Epithelial cell of esophagus (primary cell): Measurements from ENCODE around the gene ALK.

Experiments used
- DNase-seq: peaks from one replicate; pipeline ENCODE4 v3.0.0; 2010; ENCODE audit warnings: low read depth
- H3K4me3 ChIP-seq: 2 replicates; pipeline ENCODE4 v1.5.1; 2011; ENCODE audit warnings: mild to moderate bottlenecking, low read length, control low read depth
- CTCF ChIP-seq: IDR thresholded peaks from 2 replicates; pipeline ENCODE4 v1.5.1; 2011; ENCODE audit warnings: low read depth, mild to moderate bottlenecking, low read length, control low read depth, inconsistent platforms; ENCODE audit not compliant: insufficient read depth; ENCODE audit errors: missing control alignments

Gene ALK

GRCh38 chr2:29560566-29560965 is 360.8 kb downstream of the ALK start:
- no peak for TF ChIP-seq CTCF
- no peak overlapping the region for H3K4me3 ChIP-seq
- DNase-seq = no peak

- no peak overlapping the region for H3K4me3 ChIP-seq
- no peak for TF ChIP-seq CTCF
- DNase-seq = no peak
Observed at GRCh38 chr2:29560030-29560429, 361.4 kb downstream of the ALK start.

- DNase-seq = no peak
- TF ChIP-seq CTCF = no peak
- H3K4me3 ChIP-seq = no peak overlapping the region
Observed at GRCh38 chr2:29559578-29559977, 361.8 kb downstream of the ALK start.

- H3K4me3 ChIP-seq = no peak overlapping the region
- TF ChIP-seq CTCF = no peak
- DNase-seq = no peak
Observed at GRCh38 chr2:29558097-29558496, 363.3 kb downstream of the ALK start.

GRCh38 chr2:29557268-29557667 is 364.1 kb downstream of the ALK start:
- no peak for TF ChIP-seq CTCF

GRCh38 chr2:29549069-29549380 is 372.4 kb downstream of the ALK start:
- DNase-seq = no peak
- H3K4me3 ChIP-seq = no peak overlapping the region
- no peak for TF ChIP-seq CTCF

More at GRCh38 chr2:29557268-29557667, 364.1 kb downstream of the ALK start:
- no peak overlapping the region for H3K4me3 ChIP-seq
- no peak for DNase-seq

GRCh38 chr2:29544917-29545316 is 376.5 kb downstream of the ALK start:
- H3K4me3 ChIP-seq = no peak overlapping the region
- no peak for TF ChIP-seq CTCF
- DNase-seq = no peak
